GM21390 (cell line): ENCODE results near the gene PTPN20.

Experiments
- ATAC-seq: cut with Tn5 transposase; IDR thresholded peaks from one replicate; pipeline ENCODE4 v1.9.1; 2021; ENCODE audit not compliant: unreplicated experiment

The PTPN20 gene

DNA sequence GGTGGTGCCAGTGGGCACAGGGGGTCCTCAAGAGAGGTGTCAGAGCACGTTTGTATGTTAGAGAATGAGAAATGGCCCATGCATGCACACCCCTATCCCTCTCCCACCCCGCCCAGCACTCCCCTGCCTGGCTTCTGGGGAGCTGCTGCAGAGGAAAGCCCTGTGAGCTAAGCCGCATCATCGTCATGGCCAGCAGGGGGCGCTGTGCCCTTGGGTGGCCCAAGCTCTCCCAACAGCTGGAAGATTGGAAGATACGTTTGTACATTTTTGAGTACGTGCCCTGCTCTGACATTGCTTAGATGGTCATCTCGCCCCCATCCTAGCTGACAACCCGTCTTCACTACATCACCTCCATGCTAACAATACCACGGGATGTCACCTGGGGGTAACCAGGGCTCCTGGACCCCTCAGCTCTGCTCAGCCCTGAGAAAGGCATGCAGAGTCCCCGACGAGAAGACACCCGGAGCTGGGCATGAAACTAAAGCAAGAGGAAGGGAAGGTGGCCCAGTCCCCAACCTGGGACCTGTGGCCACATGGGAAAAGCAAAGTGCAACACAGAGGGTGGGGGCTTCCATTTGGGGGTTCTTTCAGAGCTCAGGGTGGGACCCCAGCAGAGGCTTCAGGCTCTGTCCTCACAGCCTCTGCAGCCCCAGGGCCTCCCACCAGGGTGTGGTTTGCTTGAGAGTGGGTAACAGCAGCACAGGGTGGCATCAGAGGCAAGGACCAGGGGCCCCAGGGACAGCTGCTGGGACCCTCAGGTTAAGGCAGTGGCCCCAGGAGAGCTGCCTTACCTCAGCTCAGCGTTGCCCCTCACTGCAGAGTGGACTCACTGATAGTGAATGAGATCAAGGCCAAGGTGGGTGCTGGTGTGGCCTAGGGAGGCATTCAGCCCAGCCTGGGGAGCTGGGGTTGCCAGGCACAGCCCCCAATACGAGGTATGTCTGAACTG is 136.6 kb downstream of the PTPN20 start:
- peak; percentile 76 for ATAC-seq

DNA sequence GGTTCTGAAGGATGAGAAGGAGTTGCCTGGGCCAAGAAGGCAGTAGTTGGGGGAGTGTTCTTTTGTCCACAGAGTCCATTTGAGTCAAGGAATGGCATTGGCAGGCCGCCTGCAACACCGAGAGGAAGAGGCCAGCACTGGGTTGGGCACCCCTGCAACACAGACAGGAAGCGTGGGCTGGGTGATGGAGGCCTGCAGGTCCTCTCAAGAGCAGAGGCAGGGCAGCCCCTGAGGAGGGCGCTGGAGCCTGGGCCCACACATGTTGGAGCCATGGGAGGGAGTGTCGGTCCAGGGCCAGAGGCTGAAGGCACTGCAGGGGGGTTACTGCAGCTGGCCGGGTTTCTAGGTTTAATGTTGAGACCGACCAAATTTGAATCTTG is 137.3 kb downstream of the PTPN20 start:
- ATAC-seq, result no peak

DNA sequence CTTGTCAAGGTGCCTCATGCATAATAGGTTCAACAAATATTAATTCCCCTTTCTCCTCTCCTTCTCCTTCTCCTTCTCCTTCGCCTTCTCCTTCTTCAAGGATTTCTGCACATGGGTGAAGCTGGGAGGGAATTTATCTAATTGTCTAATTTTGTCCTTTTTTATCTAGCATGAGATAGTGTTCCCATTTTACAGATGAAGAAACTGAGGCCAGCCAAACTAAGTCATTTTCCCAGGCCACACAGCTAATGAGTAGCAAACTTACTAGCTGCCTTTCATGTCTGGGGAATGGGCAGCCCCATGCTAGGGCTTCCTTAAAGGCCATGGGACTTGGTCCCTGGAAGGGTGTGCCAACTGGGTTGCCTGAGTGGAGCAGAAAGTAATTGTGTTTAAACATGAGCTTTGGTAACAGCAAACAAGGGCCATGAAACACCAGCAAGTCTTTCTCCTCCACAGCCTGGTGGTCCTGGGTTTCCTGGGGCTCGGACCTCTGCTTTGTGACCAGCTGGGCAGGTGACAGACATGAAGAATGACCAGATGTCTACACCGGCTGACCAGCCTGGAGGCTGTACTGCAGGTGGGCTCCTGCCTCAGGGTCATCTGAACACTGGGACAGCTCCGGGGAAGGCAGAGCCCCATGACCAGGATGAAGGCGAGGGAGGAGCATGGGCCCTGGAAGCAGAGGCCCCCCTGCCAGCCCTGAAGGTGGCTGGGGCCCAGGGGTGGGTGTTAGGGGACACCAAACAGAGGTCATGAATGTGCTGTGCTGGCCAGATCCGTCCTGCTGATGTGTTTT is 138.0 kb downstream of the PTPN20 start:
- ATAC-seq, result no peak

DNA sequence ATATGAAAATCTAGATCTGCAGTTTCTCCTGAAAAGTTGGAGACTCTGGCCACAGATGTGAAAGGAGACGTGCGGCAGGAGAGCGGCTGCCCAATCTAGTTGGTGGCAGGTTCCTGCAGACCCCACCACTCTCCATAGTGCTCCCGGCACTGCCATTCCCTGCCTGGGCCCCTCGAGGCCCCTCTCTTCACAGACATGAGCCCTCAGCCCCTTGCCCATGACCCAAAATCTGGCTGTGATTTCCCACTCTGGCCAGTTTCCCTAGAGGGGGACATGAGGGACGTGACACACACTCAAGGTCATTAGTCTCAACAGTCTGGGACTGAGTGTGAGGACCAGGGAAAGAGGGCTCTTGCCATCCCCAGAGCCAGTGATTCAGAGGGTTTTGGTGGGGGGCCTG is 138.7 kb downstream of the PTPN20 start:
- no peak for ATAC-seq

DNA sequence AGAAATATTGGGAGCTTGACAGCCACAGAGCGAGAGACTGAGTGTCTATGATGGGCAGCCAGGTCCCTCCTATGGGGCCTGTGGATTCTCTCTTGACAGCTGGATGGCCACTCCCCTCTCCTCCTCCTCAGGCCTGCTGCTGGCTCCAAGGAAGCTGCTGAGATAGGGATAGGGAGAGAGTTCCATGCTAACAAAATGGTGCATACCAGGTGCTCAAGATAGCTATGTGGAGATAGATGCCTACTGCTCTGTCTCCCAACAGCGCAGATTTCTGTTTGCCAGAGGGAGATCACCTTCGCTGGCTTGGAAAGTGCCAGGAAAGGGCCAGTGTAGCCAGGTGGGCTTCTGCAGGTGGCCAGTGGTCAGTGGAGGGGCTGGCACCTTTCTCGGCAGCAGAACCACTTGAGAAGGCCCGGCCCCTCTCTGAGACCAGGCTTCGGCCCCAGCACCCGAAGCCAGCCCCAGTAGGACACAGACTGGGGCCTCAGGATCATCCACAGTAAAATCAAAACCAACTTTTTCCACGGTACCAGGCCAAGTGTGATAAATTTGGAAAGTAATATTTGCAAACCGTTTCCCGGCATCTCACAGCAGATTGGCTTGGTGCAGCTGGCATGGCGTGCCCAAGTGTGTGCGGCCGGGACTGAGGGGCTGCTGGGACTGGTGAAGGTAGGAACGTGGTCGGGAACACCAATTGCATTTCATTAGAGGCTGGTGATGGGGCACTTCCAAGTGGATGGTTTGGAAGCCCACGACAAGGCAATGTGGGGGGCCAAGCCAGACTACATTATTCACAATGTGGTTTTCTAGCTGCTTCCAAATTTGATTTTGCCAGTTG is 139.6 kb downstream of the PTPN20 start:
- no peak for ATAC-seq

DNA sequence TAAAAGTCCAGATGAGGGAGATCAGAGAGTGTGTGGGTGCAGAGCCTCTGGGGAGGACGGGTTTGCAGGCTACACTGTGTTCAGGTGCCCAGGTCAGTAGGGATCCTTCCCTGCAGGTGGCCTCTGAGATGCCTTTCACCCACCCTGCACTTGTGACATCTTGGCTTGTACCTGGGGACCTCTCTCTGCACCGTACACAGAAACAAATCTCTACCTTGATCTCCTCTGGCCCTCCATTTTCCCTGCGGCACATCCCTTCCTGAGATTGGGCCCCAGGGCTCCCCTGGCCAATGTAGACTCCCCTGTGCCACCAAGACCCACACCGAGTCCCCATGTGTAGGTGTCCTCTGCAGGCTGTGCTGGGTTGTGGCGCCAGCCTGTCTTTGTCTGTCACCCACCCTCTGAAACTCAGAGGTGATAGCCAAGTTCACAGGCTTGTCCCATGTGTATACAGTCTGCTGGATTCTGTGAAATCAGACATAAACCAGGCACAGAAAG is 140.6 kb downstream of the PTPN20 start:
- ATAC-seq, result no peak
